Osteocyte (in vitro differentiated cells): ENCODE measurements around the gene PARVG. TPM values are rescaled to one million over a fixed set of nuclear protein-coding genes. Genes with fewer than 3 reads are reported as not detected.

Experiments
- DNase-seq: peaks from one replicate; pipeline ENCODE4 v3.0.0; 2021; ENCODE audit warnings: mixed read lengths; ENCODE audit not compliant: unreplicated experiment; ENCODE audit errors: extremely low spot score
- H3K27ac Mint-ChIP-seq: one replicate; pipeline ENCODE4 v1.8.0; 2021; ENCODE audit warnings: mild to moderate bottlenecking, mixed read lengths; ENCODE audit not compliant: unreplicated experiment
- H3K27me3 Mint-ChIP-seq: one replicate; pipeline ENCODE4 v1.8.0; 2021; ENCODE audit warnings: mixed read lengths; ENCODE audit not compliant: unreplicated experiment
- H3K36me3 Mint-ChIP-seq: one replicate; pipeline ENCODE4 v1.8.0; 2021; ENCODE audit warnings: mixed read lengths; ENCODE audit not compliant: unreplicated experiment
- H3K4me1 Mint-ChIP-seq: one replicate; pipeline ENCODE4 v1.8.0; 2021; ENCODE audit warnings: mixed read lengths; ENCODE audit not compliant: unreplicated experiment
- H3K4me3 Mint-ChIP-seq: one replicate; pipeline ENCODE4 v1.8.0; 2021; ENCODE audit warnings: mild to moderate bottlenecking, moderate library complexity, mixed read lengths; ENCODE audit not compliant: unreplicated experiment
- H3K9me3 Mint-ChIP-seq: one replicate; pipeline ENCODE4 v1.8.0; 2021; ENCODE audit warnings: mixed read lengths; ENCODE audit not compliant: unreplicated experiment
- total RNA-seq: library from RNA; stranded (reverse); gene quantifications from 2 replicates; pipeline ENCODE4 v1.2.1, GENCODE V29; 2021
- TF ChIP-seq, protein P1 (sequence below): fragments of 200-600 bp; sonication (generic); IDR thresholded peaks from 2 replicates; pipeline ENCODE4 v1.5.0; 2021; ENCODE audit warnings: antibody characterized with exemption, mild to moderate bottlenecking, moderate library complexity

PARVG gene
- total RNA-seq, 1 donor from 2014 or later = not detected

DNA sequence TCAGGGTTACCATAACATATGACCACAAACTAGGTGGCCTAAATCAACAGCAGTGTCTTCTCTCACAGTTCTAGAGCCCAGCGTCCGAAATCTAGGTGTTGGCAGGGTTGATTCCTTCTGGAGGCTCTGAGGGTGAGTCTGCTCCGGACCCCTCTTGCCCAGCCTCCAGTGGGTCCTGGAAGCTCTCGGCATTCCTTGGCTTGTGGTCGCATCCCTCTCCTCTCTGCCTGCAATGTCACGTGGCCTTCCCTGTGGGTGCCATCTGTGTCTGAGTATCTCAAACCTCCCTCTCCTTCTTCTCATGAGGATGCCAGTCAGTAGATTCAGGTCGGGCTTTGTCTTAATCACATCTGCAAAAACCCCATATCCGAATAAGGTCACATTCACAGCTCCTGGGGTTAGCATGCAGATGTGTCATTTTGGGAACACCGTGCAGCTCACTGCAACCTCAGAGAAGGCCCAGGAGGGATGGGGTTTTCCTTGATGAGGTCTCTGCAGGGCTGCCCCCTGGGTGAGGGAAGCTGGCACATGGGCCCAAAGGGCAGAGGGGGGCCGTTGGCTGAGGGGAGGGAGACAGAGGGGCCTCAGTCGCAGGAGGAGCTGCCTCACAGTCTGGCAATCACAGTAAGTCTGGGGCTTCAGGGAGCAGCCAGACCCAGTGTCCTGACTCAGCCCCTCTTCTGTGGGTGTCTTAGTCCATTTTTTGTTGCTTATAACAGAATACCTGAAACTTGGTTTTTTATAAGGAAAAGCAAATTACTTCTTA is 41.2 kb downstream of the PARVG start:
- peaks cover 5% of the 10 kb centered on the region for H3K9me3 Mint-ChIP-seq
- no peak for DNase-seq
- TF ChIP-seq, protein P1, sequence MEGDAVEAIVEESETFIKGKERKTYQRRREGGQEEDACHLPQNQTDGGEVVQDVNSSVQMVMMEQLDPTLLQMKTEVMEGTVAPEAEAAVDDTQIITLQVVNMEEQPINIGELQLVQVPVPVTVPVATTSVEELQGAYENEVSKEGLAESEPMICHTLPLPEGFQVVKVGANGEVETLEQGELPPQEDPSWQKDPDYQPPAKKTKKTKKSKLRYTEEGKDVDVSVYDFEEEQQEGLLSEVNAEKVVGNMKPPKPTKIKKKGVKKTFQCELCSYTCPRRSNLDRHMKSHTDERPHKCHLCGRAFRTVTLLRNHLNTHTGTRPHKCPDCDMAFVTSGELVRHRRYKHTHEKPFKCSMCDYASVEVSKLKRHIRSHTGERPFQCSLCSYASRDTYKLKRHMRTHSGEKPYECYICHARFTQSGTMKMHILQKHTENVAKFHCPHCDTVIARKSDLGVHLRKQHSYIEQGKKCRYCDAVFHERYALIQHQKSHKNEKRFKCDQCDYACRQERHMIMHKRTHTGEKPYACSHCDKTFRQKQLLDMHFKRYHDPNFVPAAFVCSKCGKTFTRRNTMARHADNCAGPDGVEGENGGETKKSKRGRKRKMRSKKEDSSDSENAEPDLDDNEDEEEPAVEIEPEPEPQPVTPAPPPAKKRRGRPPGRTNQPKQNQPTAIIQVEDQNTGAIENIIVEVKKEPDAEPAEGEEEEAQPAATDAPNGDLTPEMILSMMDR = no peak
- no peak overlapping the region for H3K4me3 Mint-ChIP-seq
- H3K36me3 Mint-ChIP-seq = no peaks in the 10 kb centered on the region
- no peaks in the 10 kb centered on the region for H3K4me1 Mint-ChIP-seq
- no peak overlapping the region for H3K27ac Mint-ChIP-seq
- peaks cover 22% of the 10 kb centered on the region for H3K27me3 Mint-ChIP-seq

DNA sequence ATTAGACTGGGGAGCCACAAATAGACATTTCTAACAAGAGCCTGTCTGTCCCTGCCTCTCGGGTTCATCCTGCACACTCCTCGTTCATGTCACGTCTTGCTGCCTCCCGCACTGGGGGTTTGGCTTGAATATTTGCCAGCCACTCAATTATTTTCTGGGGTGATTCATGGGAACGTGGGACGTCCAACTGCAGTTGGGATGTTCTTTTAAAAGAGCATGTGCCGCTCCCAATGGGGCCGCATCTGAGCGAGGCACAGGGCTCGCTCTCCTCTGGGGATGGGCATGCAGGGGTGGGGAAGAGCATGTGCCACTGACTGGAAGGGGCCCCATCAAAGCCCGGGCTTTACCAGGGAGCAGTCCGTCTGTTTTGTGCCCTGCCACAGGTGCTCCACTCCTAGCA is 43.4 kb downstream of the PARVG start:
- Mint-ChIP-seq H3K9me3 (peaks cover 6% of the 10 kb centered on the region), H3K27me3 (peaks cover 22% of the 10 kb centered on the region), H3K27ac (no peak overlapping the region), H3K4me3 (no peak overlapping the region), H3K36me3 (peaks cover under 1% of the 10 kb centered on the region), H3K4me1 (no peaks in the 10 kb centered on the region)
- TF ChIP-seq, protein P1 = no peak
- DNase-seq = peak; percentile 73

DNA sequence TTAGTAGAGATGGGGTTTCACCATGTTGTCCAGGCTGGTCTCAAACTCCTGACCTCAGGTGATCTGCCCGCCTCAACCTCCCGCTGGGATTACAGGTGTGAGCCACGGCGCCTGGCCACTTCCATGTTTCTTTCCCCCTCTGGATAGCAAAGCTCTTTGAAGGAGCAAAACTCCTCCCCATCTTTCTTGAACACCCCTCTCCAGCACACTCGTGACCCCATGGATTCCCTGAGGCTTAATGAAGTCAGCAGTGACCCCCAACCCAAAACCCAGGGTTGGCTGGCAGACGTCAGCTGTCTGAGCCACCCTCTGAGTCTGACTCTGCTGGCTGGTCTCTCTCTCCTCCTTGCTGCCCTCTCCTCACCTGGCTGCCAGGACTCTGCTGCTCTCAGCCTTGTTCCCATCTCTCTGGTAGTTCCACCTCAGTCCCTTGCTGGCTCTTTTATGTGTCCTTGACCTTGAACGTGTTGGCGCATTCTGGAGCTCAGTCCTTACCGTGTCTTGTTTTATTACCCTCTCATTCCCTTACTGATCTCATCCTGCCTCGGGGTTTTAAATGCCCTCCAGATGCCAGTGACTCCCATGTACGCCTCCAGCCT is 44.5 kb downstream of the PARVG start:
- Mint-ChIP-seq H3K4me1 (no peaks in the 10 kb centered on the region), H3K9me3 (peaks cover 12% of the 10 kb centered on the region), H3K36me3 (peaks cover 2% of the 10 kb centered on the region), H3K4me3 (no peak overlapping the region), H3K27ac (no peak overlapping the region), H3K27me3 (peaks cover 24% of the 10 kb centered on the region)
- peak; percentile 75 for DNase-seq
- TF ChIP-seq, protein P1 = no peak

DNA sequence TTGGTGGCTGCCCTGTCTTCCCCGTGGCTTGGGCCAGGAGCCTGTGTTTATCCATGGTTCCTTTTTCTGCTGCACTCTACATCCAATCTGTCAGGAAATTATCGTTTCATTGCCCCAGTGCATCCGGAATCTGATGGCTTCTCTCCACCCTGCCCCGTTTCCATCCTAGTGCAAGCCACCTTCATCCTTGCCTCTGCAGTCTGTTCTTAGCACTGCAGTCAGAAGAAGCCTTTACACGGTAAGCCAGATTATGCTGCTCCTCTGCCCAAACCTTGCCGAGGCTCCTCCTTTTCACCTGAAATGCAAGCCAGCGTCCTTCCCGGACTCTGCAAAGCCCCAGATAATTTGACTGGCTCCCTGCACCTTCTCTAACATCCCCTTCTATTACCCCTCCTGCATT is 45.1 kb downstream of the PARVG start:
- TF ChIP-seq, protein P1 = no peak
- peaks cover 12% of the 10 kb centered on the region for H3K9me3 Mint-ChIP-seq
- H3K4me3 Mint-ChIP-seq = no peak overlapping the region
- DNase-seq = peak; percentile 60
- no peak overlapping the region for H3K27ac Mint-ChIP-seq
- peaks cover 2% of the 10 kb centered on the region for H3K36me3 Mint-ChIP-seq
- H3K27me3 Mint-ChIP-seq = peaks cover 26% of the 10 kb centered on the region
- H3K4me1 Mint-ChIP-seq = no peaks in the 10 kb centered on the region

DNA sequence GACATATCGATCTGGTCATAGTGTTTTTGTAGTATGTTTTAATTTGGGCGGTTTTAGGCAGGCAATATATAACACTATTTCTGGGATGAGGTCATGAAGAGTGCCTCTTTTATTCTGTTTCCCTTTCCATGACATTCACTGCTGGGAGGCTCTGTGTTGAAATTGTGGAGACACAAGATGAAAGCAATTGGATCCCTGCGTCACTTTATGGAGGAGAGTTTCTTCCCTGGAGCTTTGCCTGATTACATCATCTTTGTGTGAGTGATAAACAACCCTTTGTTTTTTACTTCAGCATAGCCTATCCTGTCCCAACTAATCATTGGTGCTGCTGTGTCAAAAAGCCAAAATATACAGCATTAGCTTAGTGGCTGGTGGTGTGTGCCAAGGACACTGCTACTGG is 48.6 kb downstream of the PARVG start:
- DNase-seq = no peak
- TF ChIP-seq, protein P1 = no peak
- peaks cover 2% of the 10 kb centered on the region for H3K36me3 Mint-ChIP-seq
- no peak overlapping the region for H3K4me3 Mint-ChIP-seq
- H3K9me3 Mint-ChIP-seq = peaks cover 8% of the 10 kb centered on the region
- H3K27ac Mint-ChIP-seq = no peak overlapping the region
- H3K27me3 Mint-ChIP-seq = peaks cover 24% of the 10 kb centered on the region
- no peaks in the 10 kb centered on the region for H3K4me1 Mint-ChIP-seq
